HepG2 (cell line): ENCODE data around the gene DMKN. TPM values are rescaled to one million over a fixed set of nuclear protein-coding genes. Genes with fewer than 3 reads are reported as not detected.

ENCODE experiments used
- DNMT1 ChIP-seq: sonication (generic); formaldehyde crosslinking; IDR thresholded peaks from 2 replicates; pipeline ENCODE4 v1.5.1; 2020; ENCODE audit warnings: mild to moderate bottlenecking, missing genetic modification reagents
- PHB2 ChIP-seq: fragments of 450-650 bp; IDR thresholded peaks from 2 replicates; pipeline ENCODE4 v1.6.1; 2018; ENCODE audit not compliant: partially characterized antibody
- PRDM10 ChIP-seq: sonication (generic); formaldehyde crosslinking; IDR thresholded peaks from 2 replicates; pipeline ENCODE4 v1.4.0; 2020; ENCODE audit warnings: low read depth, missing genetic modification reagents
- RELA ChIP-seq: sonication (generic); formaldehyde crosslinking; IDR thresholded peaks from 2 replicates; pipeline ENCODE4 v1.4.0; 2020; ENCODE audit warnings: missing genetic modification reagents
- THAP9 ChIP-seq: sonication (generic); formaldehyde crosslinking; IDR thresholded peaks from 2 replicates; pipeline ENCODE4; 2020; ENCODE audit warnings: missing genetic modification reagents, mild to moderate bottlenecking, borderline replicate concordance
- ZNF569 ChIP-seq: sonication (generic); formaldehyde crosslinking; IDR thresholded peaks from 2 replicates; pipeline ENCODE4 v1.5.0; 2020; ENCODE audit warnings: mild to moderate bottlenecking, missing genetic modification reagents, moderate library complexity, borderline replicate concordance
- ZNF589 ChIP-seq: sonication (generic); formaldehyde crosslinking; conservative IDR thresholded peaks from 2 replicates; pipeline ENCODE4 v1.8.0; 2022; ENCODE audit warnings: mild to moderate bottlenecking, moderate library complexity, missing genetic modification reagents
- ZNF749 ChIP-seq: sonication (generic); formaldehyde crosslinking; IDR thresholded peaks from 2 replicates; pipeline ENCODE4 v1.8.0; 2022; ENCODE audit warnings: mild to moderate bottlenecking, missing genetic modification reagents, moderate library complexity, borderline replicate concordance
- ZNF816 ChIP-seq: sonication (generic); formaldehyde crosslinking; IDR thresholded peaks from 2 replicates; pipeline ENCODE4 v1.8.0; 2022; ENCODE audit warnings: missing genetic modification reagents, mild to moderate bottlenecking, borderline replicate concordance
- polyA plus RNA-seq, 8 experiments: library from polyadenylated mRNA; depleted of rRNA in 3 of 8; stranded (reverse) in 7 of 8; unstranded in 1 of 8; fragments of >200 nt; fragmentation: Illumina TruSeq in 4 of 8; extraction: Trizol in 4 of 8; gene quantifications; 2 replicates each; pipeline versions ENCODE4 v1.2.1 to v1.2.3, GENCODE V29; 2011 to 2016; ENCODE audit warnings: low read depth in 4 of 8, missing spikeins in 1 of 8, mixed read lengths in 1 of 8; ENCODE audit not compliant: insufficient read depth in 1 of 8
- total RNA-seq, 5 experiments: library from RNA; depleted of rRNA; stranded (reverse); fragments of >200 nt; fragmentation: Illumina TruSeq; extraction: Trizol; gene quantifications; 2 replicates each; pipeline ENCODE4 v1.2.3, GENCODE V29; 2016; ENCODE audit warnings: low read depth in 1 of 5
- TF ChIP-seq, protein P1 (sequence below): sonication (generic); formaldehyde crosslinking; IDR thresholded peaks from 2 replicates; pipeline ENCODE4 v1.5.1; 2020; ENCODE audit warnings: mild to moderate bottlenecking, missing genetic modification reagents, moderate library complexity
- TF ChIP-seq, protein P2 (sequence below): sonication (generic); formaldehyde crosslinking; IDR thresholded peaks from 2 replicates; pipeline ENCODE4 v1.4.0; 2020; ENCODE audit warnings: missing genetic modification reagents, borderline replicate concordance

DMKN gene
- total and polyA plus RNA-seq, 2 of the 13 experiments (the other 11 are each of a cell fraction or from before 2014, with no cell fraction given), result 50.8 to 57.1 TPM

DNA sequence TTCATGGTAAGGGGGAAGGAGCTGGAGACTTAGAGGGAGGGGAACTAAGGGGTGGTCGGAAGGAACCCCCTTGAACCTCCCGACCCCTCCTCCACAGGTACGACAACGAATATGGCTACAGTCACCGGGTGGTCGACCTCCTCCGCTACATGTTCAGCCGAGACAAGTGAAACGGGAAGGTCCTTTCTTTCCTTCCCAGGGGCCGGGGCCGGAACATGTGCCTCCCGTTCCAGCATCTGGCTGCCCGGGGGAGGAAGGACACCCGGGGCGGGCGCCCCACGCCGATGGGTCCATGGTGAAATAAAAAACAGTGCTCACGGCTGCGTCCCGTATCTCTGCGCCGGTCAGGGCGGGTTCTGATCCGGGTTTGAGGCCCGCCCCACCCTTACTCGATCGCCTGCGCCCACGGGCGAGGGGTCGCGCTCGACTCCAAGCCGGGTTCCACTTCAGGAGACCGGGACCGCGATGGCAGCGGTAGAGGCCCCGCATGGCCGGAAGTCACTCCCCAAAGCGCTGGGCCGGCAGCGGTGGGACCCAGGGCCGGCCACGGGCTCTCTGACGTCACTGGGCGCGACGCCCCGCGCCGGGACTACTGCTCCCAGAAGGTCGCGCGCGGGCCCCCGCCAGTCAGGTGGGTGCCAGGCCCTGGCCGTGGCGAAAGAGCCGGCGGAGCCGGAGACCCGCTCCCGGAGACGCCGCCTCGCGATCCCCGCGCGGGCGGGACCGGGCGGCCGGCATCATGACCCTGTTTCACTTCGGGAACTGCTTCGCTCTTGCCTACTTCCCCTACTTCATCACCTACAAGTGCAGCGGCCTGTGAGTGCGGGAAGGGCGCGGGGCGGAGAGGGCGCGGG lies 31.8 kb upstream of the DMKN start, which contains the start of gene TMEM147 (continued):
- TF ChIP-seq, protein P1, sequence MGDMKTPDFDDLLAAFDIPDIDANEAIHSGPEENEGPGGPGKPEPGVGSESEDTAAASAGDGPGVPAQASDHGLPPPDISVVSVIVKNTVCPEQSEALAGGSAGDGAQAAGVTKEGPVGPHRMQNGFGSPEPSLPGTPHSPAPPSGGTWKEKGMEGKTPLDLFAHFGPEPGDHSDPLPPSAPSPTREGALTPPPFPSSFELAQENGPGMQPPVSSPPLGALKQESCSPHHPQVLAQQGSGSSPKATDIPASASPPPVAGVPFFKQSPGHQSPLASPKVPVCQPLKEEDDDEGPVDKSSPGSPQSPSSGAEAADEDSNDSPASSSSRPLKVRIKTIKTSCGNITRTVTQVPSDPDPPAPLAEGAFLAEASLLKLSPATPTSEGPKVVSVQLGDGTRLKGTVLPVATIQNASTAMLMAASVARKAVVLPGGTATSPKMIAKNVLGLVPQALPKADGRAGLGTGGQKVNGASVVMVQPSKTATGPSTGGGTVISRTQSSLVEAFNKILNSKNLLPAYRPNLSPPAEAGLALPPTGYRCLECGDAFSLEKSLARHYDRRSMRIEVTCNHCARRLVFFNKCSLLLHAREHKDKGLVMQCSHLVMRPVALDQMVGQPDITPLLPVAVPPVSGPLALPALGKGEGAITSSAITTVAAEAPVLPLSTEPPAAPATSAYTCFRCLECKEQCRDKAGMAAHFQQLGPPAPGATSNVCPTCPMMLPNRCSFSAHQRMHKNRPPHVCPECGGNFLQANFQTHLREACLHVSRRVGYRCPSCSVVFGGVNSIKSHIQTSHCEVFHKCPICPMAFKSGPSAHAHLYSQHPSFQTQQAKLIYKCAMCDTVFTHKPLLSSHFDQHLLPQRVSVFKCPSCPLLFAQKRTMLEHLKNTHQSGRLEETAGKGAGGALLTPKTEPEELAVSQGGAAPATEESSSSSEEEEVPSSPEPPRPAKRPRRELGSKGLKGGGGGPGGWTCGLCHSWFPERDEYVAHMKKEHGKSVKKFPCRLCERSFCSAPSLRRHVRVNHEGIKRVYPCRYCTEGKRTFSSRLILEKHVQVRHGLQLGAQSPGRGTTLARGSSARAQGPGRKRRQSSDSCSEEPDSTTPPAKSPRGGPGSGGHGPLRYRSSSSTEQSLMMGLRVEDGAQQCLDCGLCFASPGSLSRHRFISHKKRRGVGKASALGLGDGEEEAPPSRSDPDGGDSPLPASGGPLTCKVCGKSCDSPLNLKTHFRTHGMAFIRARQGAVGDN (CRISPR knock-in tag), result peak; percentile 93
- TF ChIP-seq, protein P2, sequence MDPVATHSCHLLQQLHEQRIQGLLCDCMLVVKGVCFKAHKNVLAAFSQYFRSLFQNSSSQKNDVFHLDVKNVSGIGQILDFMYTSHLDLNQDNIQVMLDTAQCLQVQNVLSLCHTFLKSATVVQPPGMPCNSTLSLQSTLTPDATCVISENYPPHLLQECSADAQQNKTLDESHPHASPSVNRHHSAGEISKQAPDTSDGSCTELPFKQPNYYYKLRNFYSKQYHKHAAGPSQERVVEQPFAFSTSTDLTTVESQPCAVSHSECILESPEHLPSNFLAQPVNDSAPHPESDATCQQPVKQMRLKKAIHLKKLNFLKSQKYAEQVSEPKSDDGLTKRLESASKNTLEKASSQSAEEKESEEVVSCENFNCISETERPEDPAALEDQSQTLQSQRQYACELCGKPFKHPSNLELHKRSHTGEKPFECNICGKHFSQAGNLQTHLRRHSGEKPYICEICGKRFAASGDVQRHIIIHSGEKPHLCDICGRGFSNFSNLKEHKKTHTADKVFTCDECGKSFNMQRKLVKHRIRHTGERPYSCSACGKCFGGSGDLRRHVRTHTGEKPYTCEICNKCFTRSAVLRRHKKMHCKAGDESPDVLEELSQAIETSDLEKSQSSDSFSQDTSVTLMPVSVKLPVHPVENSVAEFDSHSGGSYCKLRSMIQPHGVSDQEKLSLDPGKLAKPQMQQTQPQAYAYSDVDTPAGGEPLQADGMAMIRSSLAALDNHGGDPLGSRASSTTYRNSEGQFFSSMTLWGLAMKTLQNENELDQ, result no peak
- TF ChIP-seq ZNF589 (CRISPR knock-in tag), result peak; percentile 65; the same call in 1 of the 2 replicates
- peak; percentile 34; the same call in 1 of the 2 replicates for TF ChIP-seq RELA (CRISPR knock-in tag)
- no peak for TF ChIP-seq ZNF749 (CRISPR knock-in tag)
- no peak for TF ChIP-seq DNMT1 (CRISPR knock-in tag)
- no peak for TF ChIP-seq ZNF569 (CRISPR knock-in tag)
- no peak for TF ChIP-seq PRDM10 (CRISPR knock-in tag)
- no peak; the same call in 1 of the 2 replicates for TF ChIP-seq THAP9
- no peak for TF ChIP-seq PHB2
- no peak for TF ChIP-seq ZNF816 (CRISPR knock-in tag)
